H1 (cell line): ENCODE measurements around the gene MIOX. TPM values are rescaled to one million over a fixed set of nuclear protein-coding genes. Genes with fewer than 3 reads are reported as not detected.

Source experiments
- polyA plus RNA-seq, 7 experiments: library from polyadenylated mRNA; depleted of rRNA in 3 of 7; stranded (reverse) in 5 of 7; unstranded in 2 of 7; fragments of >200 nt in 5 of 7; fragments of 200-250 nt in 2 of 7; gene quantifications; 1 replicate in 5 of 7; 2 replicates in 1 of 7; 4 replicates in 1 of 7; pipeline versions ENCODE4 v1.2.1 to v1.2.3, GENCODE V29; 2011 to 2013; ENCODE audit warnings: missing spikeins in 2 of 7, mixed read lengths in 2 of 7
- total RNA-seq: library from RNA; stranded (reverse); fragmentation: NEBNext Ultra II Directional; extraction: Animal tissue kit (Norgen Biotek cat#: 25700); gene quantifications from 2 replicates; pipeline ENCODE4 v1.2.1, GENCODE V29; 2021
- TF ChIP-seq, protein P1 (sequence below), 3 experiments: IDR thresholded peaks; 1 replicate in 2 of 3; 2 replicates in 1 of 3; pipeline versions ENCODE4 v1.5.1 to v1.6.1; 2011; ENCODE audit warnings: low read length in 3 of 3, mild to moderate bottlenecking in 3 of 3, inconsistent platforms in 2 of 3, low read depth in 1 of 3, moderate library complexity in 1 of 3; ENCODE audit not compliant: insufficient read depth in 1 of 3; ENCODE audit errors: control extremely low read depth in 1 of 3

MIOX gene
- total and polyA plus RNA-seq, 2 of the 8 experiments (the other 6 are each of a cell fraction or from before 2014, with no cell fraction given): 0.30 to 0.32 TPM

DNA sequence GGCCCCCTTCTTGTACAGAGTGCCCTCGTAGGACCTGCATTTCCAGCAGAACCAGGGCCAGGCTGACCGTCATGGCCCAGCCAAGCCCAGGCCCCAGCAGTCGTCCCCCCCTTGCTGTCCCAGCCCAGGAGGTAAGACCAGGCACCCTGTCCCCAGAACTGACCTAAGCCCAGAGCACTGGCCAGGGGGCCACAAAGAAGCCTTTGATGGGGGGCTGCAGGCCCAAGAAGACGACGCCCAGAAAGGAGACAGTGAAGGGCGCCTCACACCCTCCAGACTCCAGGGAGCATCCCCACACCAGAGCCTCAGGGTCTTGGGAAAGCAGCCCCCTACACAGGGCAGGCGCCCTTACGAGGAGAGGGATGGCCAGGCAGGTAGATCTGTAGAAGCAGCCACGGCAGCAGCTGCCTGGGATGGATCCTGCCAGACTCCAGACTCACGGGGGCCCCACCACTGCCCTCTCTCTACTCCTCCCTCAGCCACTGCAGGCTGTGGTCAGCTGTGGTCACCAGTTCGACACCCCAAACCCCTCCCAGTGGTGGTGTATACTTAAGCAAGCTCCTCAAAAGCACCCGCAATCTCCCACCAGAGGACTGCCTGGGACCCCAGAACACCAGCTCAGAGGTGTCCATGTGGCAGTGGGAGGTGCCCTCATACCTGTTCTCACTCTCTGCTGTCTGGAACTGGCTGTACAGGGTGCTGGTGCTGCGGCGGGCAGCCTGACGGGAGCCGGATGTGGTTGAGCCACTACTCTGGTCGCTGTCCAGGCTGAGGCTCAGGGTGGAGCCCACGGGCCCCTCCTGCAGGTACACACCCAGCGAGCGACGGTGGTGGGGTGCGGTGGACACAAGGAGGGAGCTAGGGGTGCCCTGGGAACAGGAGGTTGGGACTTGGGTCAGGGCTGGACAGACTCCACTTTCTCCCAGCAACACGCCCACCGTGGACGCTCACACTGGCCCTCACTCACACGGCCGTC is 38.8 kb upstream of the MIOX start (continued):
- TF ChIP-seq, protein P1, sequence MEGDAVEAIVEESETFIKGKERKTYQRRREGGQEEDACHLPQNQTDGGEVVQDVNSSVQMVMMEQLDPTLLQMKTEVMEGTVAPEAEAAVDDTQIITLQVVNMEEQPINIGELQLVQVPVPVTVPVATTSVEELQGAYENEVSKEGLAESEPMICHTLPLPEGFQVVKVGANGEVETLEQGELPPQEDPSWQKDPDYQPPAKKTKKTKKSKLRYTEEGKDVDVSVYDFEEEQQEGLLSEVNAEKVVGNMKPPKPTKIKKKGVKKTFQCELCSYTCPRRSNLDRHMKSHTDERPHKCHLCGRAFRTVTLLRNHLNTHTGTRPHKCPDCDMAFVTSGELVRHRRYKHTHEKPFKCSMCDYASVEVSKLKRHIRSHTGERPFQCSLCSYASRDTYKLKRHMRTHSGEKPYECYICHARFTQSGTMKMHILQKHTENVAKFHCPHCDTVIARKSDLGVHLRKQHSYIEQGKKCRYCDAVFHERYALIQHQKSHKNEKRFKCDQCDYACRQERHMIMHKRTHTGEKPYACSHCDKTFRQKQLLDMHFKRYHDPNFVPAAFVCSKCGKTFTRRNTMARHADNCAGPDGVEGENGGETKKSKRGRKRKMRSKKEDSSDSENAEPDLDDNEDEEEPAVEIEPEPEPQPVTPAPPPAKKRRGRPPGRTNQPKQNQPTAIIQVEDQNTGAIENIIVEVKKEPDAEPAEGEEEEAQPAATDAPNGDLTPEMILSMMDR (IDR thresholded peaks at IDR 0.05; ENCODE audit: control extremely low read depth in 1 of 3, insufficient read depth in 1 of 3, low read depth in 1 of 3, low read length in 3 of 3): no peak
